GM12801 (cell line): ENCODE results near the gene CHST9.

ENCODE experiments used
- TF ChIP-seq, protein P1 (sequence below): IDR thresholded peaks from one replicate; pipeline ENCODE4 v1.5.1; 2011; ENCODE audit warnings: control low read depth; ENCODE audit not compliant: insufficient read length; ENCODE audit errors: extremely low read depth

CHST9 gene

DNA sequence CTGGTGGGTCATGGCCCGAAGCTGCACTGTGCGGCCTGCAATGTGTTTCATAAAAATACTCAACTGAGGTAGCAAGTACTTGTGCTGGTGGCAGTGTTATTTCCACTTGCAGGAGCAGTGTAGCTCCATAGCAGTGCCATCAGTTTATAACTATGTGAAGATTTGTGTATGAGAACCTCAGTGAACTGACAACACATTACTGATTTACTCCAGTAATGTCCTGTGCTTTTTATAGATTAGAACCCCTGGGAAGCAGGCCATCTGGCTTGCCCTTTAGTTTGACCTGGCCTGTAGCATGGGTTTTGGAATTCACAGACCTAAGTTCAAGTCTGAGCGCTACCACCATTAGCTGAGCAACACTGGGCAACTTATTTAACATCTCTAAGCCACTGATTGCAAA, 219.9 kb downstream of the CHST9 start:
- TF ChIP-seq, protein P1, sequence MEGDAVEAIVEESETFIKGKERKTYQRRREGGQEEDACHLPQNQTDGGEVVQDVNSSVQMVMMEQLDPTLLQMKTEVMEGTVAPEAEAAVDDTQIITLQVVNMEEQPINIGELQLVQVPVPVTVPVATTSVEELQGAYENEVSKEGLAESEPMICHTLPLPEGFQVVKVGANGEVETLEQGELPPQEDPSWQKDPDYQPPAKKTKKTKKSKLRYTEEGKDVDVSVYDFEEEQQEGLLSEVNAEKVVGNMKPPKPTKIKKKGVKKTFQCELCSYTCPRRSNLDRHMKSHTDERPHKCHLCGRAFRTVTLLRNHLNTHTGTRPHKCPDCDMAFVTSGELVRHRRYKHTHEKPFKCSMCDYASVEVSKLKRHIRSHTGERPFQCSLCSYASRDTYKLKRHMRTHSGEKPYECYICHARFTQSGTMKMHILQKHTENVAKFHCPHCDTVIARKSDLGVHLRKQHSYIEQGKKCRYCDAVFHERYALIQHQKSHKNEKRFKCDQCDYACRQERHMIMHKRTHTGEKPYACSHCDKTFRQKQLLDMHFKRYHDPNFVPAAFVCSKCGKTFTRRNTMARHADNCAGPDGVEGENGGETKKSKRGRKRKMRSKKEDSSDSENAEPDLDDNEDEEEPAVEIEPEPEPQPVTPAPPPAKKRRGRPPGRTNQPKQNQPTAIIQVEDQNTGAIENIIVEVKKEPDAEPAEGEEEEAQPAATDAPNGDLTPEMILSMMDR: no peak

GRCh38 chr18:26963292-26963691, 221.8 kb downstream of the CHST9 start:
- TF ChIP-seq, protein P1: no peak

- TF ChIP-seq, protein P1: no peak
Observed at GRCh38 chr18:26961839-26962238, 223.3 kb downstream of the CHST9 start.

- TF ChIP-seq, protein P1: no peak
Observed at GRCh38 chr18:26960911-26961310, 224.2 kb downstream of the CHST9 start.

DNA sequence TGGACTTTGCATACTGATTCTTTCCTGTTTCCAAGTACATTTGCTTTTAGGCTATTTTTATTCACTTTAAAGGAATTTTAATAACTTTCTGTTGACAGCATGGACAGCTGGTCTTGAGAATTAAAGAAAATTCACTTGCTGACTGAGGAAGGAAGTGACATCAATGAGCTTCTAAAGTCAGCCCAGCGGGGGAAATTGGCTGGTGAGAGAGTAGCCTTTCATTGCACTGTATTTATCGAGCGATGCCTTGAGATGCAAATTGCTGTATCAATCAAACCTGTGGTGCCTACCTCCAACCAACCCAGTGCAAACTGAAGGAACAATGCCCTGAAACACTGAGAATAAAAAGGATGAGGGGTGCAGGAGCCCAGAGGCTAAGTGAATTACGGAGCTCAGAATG, 228.2 kb downstream of the CHST9 start:
- TF ChIP-seq, protein P1: no peak

GRCh38 chr18:26948703-26949102, 236.4 kb downstream of the CHST9 start:
- TF ChIP-seq, protein P1: no peak

GRCh38 chr18:26943906-26944305, 241.2 kb downstream of the CHST9 start:
- TF ChIP-seq, protein P1: no peak

DNA sequence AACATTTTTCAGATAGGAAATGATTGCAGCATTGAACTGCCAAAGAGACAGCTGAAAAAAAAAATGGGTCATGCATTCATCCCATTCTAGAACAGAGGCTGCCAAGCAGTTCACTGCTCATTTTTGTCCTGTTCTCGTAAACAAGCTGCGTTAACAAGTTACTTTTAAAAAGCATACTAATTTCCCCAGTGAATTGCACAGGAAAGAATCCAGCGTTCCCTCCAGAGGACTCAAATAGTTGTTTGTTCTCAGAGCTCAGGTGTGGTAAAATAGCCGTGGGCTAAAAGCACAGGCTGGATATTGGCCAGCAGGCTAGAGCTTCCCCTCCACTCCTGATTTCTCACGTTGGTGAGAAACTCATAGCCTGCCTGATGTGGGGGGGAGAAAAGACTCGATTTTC, 243.5 kb downstream of the CHST9 start:
- TF ChIP-seq, protein P1: no peak
